GM23338 (cell line): Measurements from ENCODE around the gene FCRL4. TPM values are rescaled to one million over a fixed set of nuclear protein-coding genes. Genes with fewer than 3 reads are reported as not detected.

Source experiments
- ATAC-seq: fragments of 200-7000 bp; cut with Tn5 transposase; 3 replicates; pipeline ENCODE4 v1.9.1; 2020
- DNase-seq: peaks from one replicate; pipeline ENCODE4 v3.0.0-alpha.2; 2015; ENCODE audit warnings: low spot score
- H2AFZ ChIP-seq: fragments of 200-600 bp; sonication (generic); 2 replicates; pipeline ENCODE4 v1.8.0; 2016; ENCODE audit warnings: antibody characterized with exemption, mild to moderate bottlenecking, moderate library complexity
- H3F3A ChIP-seq: fragments of 200-600 bp; sonication (generic); replicated peaks from 2 replicates; pipeline ENCODE4 v1.8.0; 2017; ENCODE audit warnings: antibody characterized with exemption, mixed run types, low read depth
- H3K27ac ChIP-seq: fragments of 200-600 bp; sonication (generic); 2 replicates; pipeline ENCODE4 v1.6.1; 2016; ENCODE audit warnings: low read depth
- H3K27me3 ChIP-seq: fragments of 200-600 bp; sonication (generic); 2 replicates; pipeline ENCODE4 v1.8.0; 2016; ENCODE audit warnings: mild to moderate bottlenecking, mixed run types, moderate library complexity; ENCODE audit not compliant: insufficient read depth
- H3K36me3 ChIP-seq: fragments of 200-600 bp; sonication (generic); 2 replicates; pipeline ENCODE4 v1.8.0; 2016; ENCODE audit warnings: mild to moderate bottlenecking; ENCODE audit not compliant: insufficient read depth
- H3K4me1 ChIP-seq: fragments of 200-600 bp; sonication (generic); 2 replicates; pipeline ENCODE4 v1.8.0; 2016; ENCODE audit warnings: mild to moderate bottlenecking, moderate library complexity; ENCODE audit not compliant: insufficient read depth
- H3K4me2 ChIP-seq: fragments of 200-600 bp; sonication (generic); 2 replicates; pipeline ENCODE4 v1.7.1; 2017; ENCODE audit warnings: mixed run types
- H3K4me3 ChIP-seq: fragments of 200-600 bp; sonication (generic); 2 replicates; pipeline ENCODE4 v1.6.1; 2016; ENCODE audit warnings: mixed run types
- H3K79me2 ChIP-seq: fragments of 200-600 bp; sonication (generic); replicated peaks from 2 replicates; pipeline ENCODE4 v1.8.0; 2017; ENCODE audit warnings: mild to moderate bottlenecking; ENCODE audit not compliant: insufficient read depth
- H3K9me2 ChIP-seq: fragments of 200-600 bp; sonication (generic); 2 replicates; pipeline ENCODE4 v1.8.0; 2017; ENCODE audit not compliant: insufficient read depth
- H4K20me1 ChIP-seq: fragments of 200-600 bp; sonication (generic); replicated peaks from 2 replicates; pipeline ENCODE4 v1.8.0; 2017; ENCODE audit warnings: mild to moderate bottlenecking; ENCODE audit not compliant: insufficient read depth
- H3K27ac Mint-ChIP-seq: 2 replicates; pipeline ENCODE4 v1.8.0; 2020; ENCODE audit warnings: inconsistent platforms, mild to moderate bottlenecking, moderate library complexity, mixed read lengths
- H3K27me3 Mint-ChIP-seq: 3 replicates; pipeline ENCODE4 v1.8.0; 2022; ENCODE audit warnings: low read depth, mild to moderate bottlenecking, moderate library complexity, mixed read lengths, inconsistent platforms; ENCODE audit not compliant: insufficient read depth, poor library complexity
- H3K36me3 Mint-ChIP-seq: 3 replicates; pipeline ENCODE4 v1.8.0; 2021; ENCODE audit warnings: low read depth, mild to moderate bottlenecking, inconsistent platforms, moderate library complexity, mixed read lengths
- H3K4me1 Mint-ChIP-seq: 3 replicates; pipeline ENCODE4 v1.8.0; 2020; ENCODE audit warnings: mild to moderate bottlenecking, inconsistent platforms, mixed read lengths
- H3K4me3 Mint-ChIP-seq: 3 replicates; pipeline ENCODE4 v1.8.0; 2021; ENCODE audit warnings: moderate library complexity, mild to moderate bottlenecking, inconsistent platforms, mixed read lengths
- H3K9me3 Mint-ChIP-seq: 3 replicates; pipeline ENCODE4 v1.8.0; 2020; ENCODE audit warnings: moderate library complexity, mild to moderate bottlenecking, inconsistent platforms, mixed read lengths
- CREB1 ChIP-seq: fragments of 250-450 bp; sonication (Bioruptor Pico); IDR thresholded peaks from 2 replicates; pipeline ENCODE4 v1.5.0; 2020; ENCODE audit warnings: low read depth, mild to moderate bottlenecking, moderate library complexity
- EZH2 ChIP-seq: fragments of 200-600 bp; sonication (generic); IDR thresholded peaks from one replicate; pipeline ENCODE4 v1.8.0; 2017; ENCODE audit warnings: antibody characterized with exemption, mild to moderate bottlenecking, low read depth; ENCODE audit not compliant: unreplicated experiment
- EZH2phosphoT487 ChIP-seq: fragments of 200-600 bp; sonication (generic); IDR thresholded peaks from one replicate; pipeline ENCODE4 v1.8.1; 2018; ENCODE audit warnings: antibody characterized with exemption; ENCODE audit not compliant: unreplicated experiment
- JUNB ChIP-seq: IDR thresholded peaks from one replicate; pipeline ENCODE4 v1.6.1; 2016; ENCODE audit warnings: antibody characterized with exemption; ENCODE audit not compliant: unreplicated experiment
- NANOG ChIP-seq: IDR thresholded peaks from 2 replicates; pipeline ENCODE4 v1.6.1; 2016; ENCODE audit warnings: antibody characterized with exemption, borderline replicate concordance
- POLR2AphosphoS5 ChIP-seq: IDR thresholded peaks from 2 replicates; pipeline ENCODE4 v1.6.1; 2016; ENCODE audit warnings: antibody characterized with exemption, low read depth
- STAT1 ChIP-seq: IDR thresholded peaks from one replicate; pipeline ENCODE4 v1.6.1; 2016; ENCODE audit warnings: antibody characterized with exemption; ENCODE audit not compliant: unreplicated experiment
- ZNF114 ChIP-seq: fragments of 250-450 bp; sonication (Bioruptor Pico); IDR thresholded peaks from 2 replicates; pipeline ENCODE4 v1.5.0; 2020; ENCODE audit warnings: mild to moderate bottlenecking, moderate library complexity
- ZNF331 ChIP-seq: fragments of 250-450 bp; sonication (Bioruptor Pico); IDR thresholded peaks from 2 replicates; pipeline ENCODE4 v1.5.0; 2020; ENCODE audit warnings: low read depth, mild to moderate bottlenecking, moderate library complexity
- polyA plus RNA-seq: library from polyadenylated mRNA; unstranded; fragments of >200 nt; fragmentation: Nextera tagmentation; extraction: Ambion mirVana; gene quantifications from 2 replicates; pipeline ENCODE4 v1.2.1, GENCODE V29; 2016
- total RNA-seq: library from RNA; depleted of rRNA; stranded (reverse); fragments of >200 nt; shearing (Covaris generic); gene quantifications from 2 replicates; pipeline ENCODE4 v1.2.3, GENCODE V29; 2014
- TF ChIP-seq, protein P1 (sequence below), 2 experiments: fragments of 200-600 bp in 1 of 2; sonication (generic) in 1 of 2; conservative IDR thresholded peaks; 2 replicates each; pipeline versions ENCODE4 v1.5.1 to v1.6.1; 2016 to 2017; ENCODE audit warnings: antibody characterized with exemption in 2 of 2, low read depth in 2 of 2, mild to moderate bottlenecking in 2 of 2, moderate library complexity in 1 of 2
- TF ChIP-seq, protein P2 (sequence below): IDR thresholded peaks from one replicate; pipeline ENCODE4 v1.6.1; 2018; ENCODE audit warnings: antibody characterized with exemption; ENCODE audit not compliant: unreplicated experiment
- TF ChIP-seq, protein P3 (sequence below): IDR thresholded peaks from 2 replicates; pipeline ENCODE4 v1.6.1; 2016; ENCODE audit warnings: antibody characterized with exemption
- TF ChIP-seq, protein P4 (sequence below): fragments of 250-450 bp; sonication (Bioruptor Pico); IDR thresholded peaks from 2 replicates; pipeline ENCODE4 v1.5.0; 2020; ENCODE audit warnings: mild to moderate bottlenecking, moderate library complexity

The FCRL4 gene
- total and polyA plus RNA-seq, 2 experiments from 2014 or later: not detected

DNA sequence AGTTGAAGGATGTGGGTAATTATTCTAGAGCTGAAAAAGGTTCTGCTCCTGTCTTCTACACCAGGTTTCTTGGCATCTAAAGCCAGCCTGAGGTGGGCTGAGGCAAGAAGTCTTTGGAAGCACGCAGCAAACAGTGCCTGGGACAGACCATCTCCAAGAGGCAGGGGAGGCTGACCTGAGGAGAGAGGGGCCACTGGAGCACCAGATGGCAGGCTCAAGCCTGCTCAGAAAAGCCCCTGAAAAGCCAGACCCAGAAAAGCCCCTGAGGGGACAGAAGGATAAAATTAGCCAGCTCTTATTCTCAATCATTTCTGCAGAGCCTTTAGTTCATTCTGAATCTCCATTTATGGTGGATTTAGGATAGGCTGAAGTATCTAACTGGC lies 17.1 kb downstream of the FCRL4 start:
- no peak for ATAC-seq
- Mint-ChIP-seq H3K4me3 (no peak overlapping the region), H3K4me1 (no peaks in the 10 kb centered on the region; the same call in 1 of the 3 replicates)

More for the DNA sequence above, 17.1 kb downstream of the FCRL4 start:
- H3K27ac Mint-ChIP-seq: no peak overlapping the region
- H3F3A ChIP-seq: no peaks in the 10 kb centered on the region
- H3K79me2 ChIP-seq: no peaks in the 10 kb centered on the region
- no peak for DNase-seq
- no peaks in the 10 kb centered on the region for H4K20me1 ChIP-seq
- no peak overlapping the region for H3K4me2 ChIP-seq
- H2AFZ ChIP-seq: no peak overlapping the region
- no peaks in the 10 kb centered on the region; the same call in 2 of the 3 replicates for H3K9me3 Mint-ChIP-seq
- peaks cover 3% of the 10 kb centered on the region for H3K27me3 Mint-ChIP-seq
- H3K27ac ChIP-seq: no peak overlapping the region
- H3K4me3 ChIP-seq: no peak overlapping the region
- no peaks in the 10 kb centered on the region for H3K4me1 ChIP-seq
- no peaks in the 10 kb centered on the region for H3K27me3 ChIP-seq
- TF ChIP-seq EZH2phosphoT487 (no peak), ZNF331 (CRISPR knock-in tag) (no peak), ZNF114 (CRISPR knock-in tag) (no peak), POLR2AphosphoS5 (no peak), CREB1 (CRISPR knock-in tag) (no peak), STAT1 (no peak), JUNB (no peak), EZH2 (no peak), NANOG (no peak)
- TF ChIP-seq, protein P1, sequence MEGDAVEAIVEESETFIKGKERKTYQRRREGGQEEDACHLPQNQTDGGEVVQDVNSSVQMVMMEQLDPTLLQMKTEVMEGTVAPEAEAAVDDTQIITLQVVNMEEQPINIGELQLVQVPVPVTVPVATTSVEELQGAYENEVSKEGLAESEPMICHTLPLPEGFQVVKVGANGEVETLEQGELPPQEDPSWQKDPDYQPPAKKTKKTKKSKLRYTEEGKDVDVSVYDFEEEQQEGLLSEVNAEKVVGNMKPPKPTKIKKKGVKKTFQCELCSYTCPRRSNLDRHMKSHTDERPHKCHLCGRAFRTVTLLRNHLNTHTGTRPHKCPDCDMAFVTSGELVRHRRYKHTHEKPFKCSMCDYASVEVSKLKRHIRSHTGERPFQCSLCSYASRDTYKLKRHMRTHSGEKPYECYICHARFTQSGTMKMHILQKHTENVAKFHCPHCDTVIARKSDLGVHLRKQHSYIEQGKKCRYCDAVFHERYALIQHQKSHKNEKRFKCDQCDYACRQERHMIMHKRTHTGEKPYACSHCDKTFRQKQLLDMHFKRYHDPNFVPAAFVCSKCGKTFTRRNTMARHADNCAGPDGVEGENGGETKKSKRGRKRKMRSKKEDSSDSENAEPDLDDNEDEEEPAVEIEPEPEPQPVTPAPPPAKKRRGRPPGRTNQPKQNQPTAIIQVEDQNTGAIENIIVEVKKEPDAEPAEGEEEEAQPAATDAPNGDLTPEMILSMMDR (conservative IDR thresholded peaks at IDR 0.05; ENCODE audit: low read depth in 2 of 2): no peak
- TF ChIP-seq, protein P2, sequence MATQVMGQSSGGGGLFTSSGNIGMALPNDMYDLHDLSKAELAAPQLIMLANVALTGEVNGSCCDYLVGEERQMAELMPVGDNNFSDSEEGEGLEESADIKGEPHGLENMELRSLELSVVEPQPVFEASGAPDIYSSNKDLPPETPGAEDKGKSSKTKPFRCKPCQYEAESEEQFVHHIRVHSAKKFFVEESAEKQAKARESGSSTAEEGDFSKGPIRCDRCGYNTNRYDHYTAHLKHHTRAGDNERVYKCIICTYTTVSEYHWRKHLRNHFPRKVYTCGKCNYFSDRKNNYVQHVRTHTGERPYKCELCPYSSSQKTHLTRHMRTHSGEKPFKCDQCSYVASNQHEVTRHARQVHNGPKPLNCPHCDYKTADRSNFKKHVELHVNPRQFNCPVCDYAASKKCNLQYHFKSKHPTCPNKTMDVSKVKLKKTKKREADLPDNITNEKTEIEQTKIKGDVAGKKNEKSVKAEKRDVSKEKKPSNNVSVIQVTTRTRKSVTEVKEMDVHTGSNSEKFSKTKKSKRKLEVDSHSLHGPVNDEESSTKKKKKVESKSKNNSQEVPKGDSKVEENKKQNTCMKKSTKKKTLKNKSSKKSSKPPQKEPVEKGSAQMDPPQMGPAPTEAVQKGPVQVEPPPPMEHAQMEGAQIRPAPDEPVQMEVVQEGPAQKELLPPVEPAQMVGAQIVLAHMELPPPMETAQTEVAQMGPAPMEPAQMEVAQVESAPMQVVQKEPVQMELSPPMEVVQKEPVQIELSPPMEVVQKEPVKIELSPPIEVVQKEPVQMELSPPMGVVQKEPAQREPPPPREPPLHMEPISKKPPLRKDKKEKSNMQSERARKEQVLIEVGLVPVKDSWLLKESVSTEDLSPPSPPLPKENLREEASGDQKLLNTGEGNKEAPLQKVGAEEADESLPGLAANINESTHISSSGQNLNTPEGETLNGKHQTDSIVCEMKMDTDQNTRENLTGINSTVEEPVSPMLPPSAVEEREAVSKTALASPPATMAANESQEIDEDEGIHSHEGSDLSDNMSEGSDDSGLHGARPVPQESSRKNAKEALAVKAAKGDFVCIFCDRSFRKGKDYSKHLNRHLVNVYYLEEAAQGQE: no peak
- TF ChIP-seq, protein P3, sequence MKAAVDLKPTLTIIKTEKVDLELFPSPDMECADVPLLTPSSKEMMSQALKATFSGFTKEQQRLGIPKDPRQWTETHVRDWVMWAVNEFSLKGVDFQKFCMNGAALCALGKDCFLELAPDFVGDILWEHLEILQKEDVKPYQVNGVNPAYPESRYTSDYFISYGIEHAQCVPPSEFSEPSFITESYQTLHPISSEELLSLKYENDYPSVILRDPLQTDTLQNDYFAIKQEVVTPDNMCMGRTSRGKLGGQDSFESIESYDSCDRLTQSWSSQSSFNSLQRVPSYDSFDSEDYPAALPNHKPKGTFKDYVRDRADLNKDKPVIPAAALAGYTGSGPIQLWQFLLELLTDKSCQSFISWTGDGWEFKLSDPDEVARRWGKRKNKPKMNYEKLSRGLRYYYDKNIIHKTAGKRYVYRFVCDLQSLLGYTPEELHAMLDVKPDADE: no peak
- TF ChIP-seq, protein P4, sequence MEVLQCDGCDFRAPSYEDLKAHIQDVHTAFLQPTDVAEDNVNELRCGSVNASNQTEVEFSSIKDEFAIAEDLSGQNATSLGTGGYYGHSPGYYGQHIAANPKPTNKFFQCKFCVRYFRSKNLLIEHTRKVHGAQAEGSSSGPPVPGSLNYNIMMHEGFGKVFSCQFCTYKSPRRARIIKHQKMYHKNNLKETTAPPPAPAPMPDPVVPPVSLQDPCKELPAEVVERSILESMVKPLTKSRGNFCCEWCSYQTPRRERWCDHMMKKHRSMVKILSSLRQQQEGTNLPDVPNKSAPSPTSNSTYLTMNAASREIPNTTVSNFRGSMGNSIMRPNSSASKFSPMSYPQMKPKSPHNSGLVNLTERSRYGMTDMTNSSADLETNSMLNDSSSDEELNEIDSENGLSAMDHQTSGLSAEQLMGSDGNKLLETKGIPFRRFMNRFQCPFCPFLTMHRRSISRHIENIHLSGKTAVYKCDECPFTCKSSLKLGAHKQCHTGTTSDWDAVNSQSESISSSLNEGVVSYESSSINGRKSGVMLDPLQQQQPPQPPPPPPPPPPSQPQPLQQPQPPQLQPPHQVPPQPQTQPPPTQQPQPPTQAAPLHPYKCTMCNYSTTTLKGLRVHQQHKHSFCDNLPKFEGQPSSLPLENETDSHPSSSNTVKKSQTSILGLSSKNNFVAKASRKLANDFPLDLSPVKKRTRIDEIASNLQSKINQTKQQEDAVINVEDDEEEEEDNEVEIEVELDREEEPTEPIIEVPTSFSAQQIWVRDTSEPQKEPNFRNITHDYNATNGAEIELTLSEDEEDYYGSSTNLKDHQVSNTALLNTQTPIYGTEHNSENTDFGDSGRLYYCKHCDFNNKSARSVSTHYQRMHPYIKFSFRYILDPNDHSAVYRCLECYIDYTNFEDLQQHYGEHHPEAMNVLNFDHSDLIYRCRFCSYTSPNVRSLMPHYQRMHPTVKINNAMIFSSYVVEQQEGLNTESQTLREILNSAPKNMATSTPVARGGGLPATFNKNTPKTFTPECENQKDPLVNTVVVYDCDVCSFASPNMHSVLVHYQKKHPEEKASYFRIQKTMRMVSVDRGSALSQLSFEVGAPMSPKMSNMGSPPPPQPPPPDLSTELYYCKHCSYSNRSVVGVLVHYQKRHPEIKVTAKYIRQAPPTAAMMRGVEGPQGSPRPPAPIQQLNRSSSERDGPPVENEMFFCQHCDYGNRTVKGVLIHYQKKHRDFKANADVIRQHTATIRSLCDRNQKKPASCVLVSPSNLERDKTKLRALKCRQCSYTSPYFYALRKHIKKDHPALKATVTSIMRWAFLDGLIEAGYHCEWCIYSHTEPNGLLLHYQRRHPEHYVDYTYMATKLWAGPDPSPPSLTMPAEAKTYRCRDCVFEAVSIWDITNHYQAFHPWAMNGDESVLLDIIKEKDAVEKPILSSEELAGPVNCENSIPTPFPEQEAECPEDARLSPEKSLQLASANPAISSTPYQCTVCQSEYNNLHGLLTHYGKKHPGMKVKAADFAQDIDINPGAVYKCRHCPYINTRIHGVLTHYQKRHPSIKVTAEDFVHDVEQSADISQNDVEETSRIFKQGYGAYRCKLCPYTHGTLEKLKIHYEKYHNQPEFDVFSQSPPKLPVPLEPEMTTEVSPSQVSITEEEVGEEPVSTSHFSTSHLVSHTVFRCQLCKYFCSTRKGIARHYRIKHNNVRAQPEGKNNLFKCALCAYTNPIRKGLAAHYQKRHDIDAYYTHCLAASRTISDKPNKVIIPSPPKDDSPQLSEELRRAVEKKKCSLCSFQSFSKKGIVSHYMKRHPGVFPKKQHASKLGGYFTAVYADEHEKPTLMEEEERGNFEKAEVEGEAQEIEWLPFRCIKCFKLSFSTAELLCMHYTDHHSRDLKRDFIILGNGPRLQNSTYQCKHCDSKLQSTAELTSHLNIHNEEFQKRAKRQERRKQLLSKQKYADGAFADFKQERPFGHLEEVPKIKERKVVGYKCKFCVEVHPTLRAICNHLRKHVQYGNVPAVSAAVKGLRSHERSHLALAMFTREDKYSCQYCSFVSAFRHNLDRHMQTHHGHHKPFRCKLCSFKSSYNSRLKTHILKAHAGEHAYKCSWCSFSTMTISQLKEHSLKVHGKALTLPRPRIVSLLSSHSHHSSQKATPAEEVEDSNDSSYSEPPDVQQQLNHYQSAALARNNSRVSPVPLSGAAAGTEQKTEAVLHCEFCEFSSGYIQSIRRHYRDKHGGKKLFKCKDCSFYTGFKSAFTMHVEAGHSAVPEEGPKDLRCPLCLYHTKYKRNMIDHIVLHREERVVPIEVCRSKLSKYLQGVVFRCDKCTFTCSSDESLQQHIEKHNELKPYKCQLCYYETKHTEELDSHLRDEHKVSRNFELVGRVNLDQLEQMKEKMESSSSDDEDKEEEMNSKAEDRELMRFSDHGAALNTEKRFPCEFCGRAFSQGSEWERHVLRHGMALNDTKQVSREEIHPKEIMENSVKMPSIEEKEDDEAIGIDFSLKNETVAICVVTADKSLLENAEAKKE: no peak
- peaks cover 10% of the 10 kb centered on the region; the same call in 1 of the 2 replicates for H3K9me2 ChIP-seq
- no peaks in the 10 kb centered on the region for H3K36me3 ChIP-seq
- H3K36me3 Mint-ChIP-seq: no peaks in the 10 kb centered on the region
